Nephron (organoid): ENCODE results near the gene RASIP1.
A peak's percentile ranks its signal among the peaks of the same experiment; 100 is the strongest.

Experiments used
- H3K27ac Mint-ChIP-seq, 3 experiments: 2 replicates each; pipeline ENCODE4 v1.8.0; 2020; ENCODE audit warnings: mixed read lengths in 3 of 3, mild to moderate bottlenecking in 2 of 3, moderate library complexity in 1 of 3
- H3K27me3 Mint-ChIP-seq: 2 replicates; pipeline ENCODE4 v1.8.0; 2021; ENCODE audit warnings: low read depth, mild to moderate bottlenecking, moderate library complexity, mixed read lengths
- H3K36me3 Mint-ChIP-seq: 2 replicates; pipeline ENCODE4 v1.8.0; 2020; ENCODE audit warnings: low read depth, mixed read lengths
- H3K4me1 Mint-ChIP-seq: 2 replicates; pipeline ENCODE4 v1.8.0; 2020; ENCODE audit warnings: mixed read lengths
- H3K4me3 Mint-ChIP-seq, 3 experiments: 2 replicates each; pipeline ENCODE4 v1.8.0; 2020; ENCODE audit warnings: mild to moderate bottlenecking in 3 of 3, mixed read lengths in 3 of 3, moderate library complexity in 2 of 3
- H3K9me3 Mint-ChIP-seq: 2 replicates; pipeline ENCODE4 v1.8.0; 2020; ENCODE audit warnings: mixed read lengths
- CTCF ChIP-seq, 3 experiments: fragments of 200-600 bp; sonication (generic); IDR thresholded peaks; one replicate each; pipeline ENCODE4 v1.5.0; 2021; ENCODE audit warnings: antibody characterized with exemption in 3 of 3; ENCODE audit not compliant: unreplicated experiment in 3 of 3

Gene RASIP1

DNA sequence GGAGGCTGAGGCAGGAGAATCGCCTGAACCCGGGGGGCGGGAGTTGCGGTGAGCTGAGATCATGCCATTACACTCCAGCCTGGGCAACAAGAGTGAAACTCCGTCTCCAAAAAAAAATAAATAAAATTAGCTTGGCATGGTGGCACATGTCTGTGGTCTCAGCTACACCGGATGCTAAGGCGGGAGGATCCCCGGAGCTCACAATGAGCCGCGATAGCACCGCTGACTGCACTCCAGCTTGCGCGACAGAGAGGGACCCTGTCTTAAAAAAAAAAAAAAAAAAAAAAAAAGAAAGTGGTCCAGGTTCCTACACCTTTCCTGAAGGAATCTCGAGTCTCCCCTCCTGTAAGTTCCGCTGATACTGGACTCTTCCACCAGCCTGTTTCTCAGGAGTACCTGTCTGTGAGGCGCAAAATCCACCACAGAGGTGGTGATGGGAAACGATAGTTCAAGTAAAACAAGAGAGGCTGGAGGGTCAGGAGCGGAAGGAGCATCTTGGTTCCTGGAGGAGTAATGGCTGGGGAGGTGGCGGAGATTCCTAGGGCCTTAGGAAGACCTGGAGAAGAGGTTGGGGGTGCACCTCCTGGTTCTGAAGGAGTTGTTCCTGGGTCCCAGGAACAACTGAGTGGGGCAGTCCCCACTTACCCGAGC, 11.6 kb upstream of the RASIP1 start:
- TF ChIP-seq CTCF (IDR thresholded peaks at IDR 0.05; ENCODE audit: unreplicated experiment in 3 of 3), result no peak
- H3K27me3 Mint-ChIP-seq, result peaks cover 40% of the 10 kb centered on the region

GRCh38 chr19:48750771-48751504, 10.5 kb upstream of the RASIP1 start:
- peaks cover 44% of the 10 kb centered on the region for H3K27me3 Mint-ChIP-seq
- H3K27ac Mint-ChIP-seq, result peak overlapping the region in 1 of 3 experiments; percentile 4
- H3K4me3 Mint-ChIP-seq, result peak overlapping the region; percentile 51 to 82 (median 78)
- no peak for TF ChIP-seq CTCF (IDR thresholded peaks at IDR 0.05; ENCODE audit: unreplicated experiment in 3 of 3)
- peaks cover under 1% of the 10 kb centered on the region for H3K9me3 Mint-ChIP-seq
- peaks cover 4% of the 10 kb centered on the region for H3K36me3 Mint-ChIP-seq
- H3K4me1 Mint-ChIP-seq, result peaks cover 29% of the 10 kb centered on the region

More for the DNA sequence above, 11.6 kb upstream of the RASIP1 start:
- H3K4me3 Mint-ChIP-seq, result peak overlapping the region; percentile 82 to 89 (median 86)
- H3K27ac Mint-ChIP-seq, result peak overlapping the region in 1 of 3 experiments; percentile 52
- no peaks in the 10 kb centered on the region for H3K9me3 Mint-ChIP-seq
- H3K36me3 Mint-ChIP-seq, result no peaks in the 10 kb centered on the region
- H3K4me1 Mint-ChIP-seq, result peaks cover 29% of the 10 kb centered on the region

DNA sequence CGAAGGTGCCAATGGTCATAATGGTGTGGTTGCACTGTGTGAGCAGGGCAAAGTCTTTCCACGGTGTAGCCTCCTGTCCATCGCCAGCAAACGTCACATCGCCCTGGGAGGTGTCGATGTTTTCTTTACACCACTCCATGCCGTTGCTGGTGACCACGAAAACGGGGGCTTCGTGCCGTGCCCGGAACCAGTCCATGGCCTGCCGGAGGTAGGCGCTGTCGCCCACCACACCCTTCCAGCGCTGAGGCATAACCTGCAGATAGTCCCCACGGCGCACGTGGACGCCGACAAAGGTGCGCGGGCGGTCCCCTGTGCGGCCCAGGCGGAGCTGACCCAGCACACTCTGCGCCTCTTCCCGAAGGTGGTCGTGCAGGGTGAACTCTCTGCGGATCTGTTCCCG, 9.9 kb upstream of the RASIP1 start:
- Mint-ChIP-seq H3K27ac (no peak overlapping the region), H3K9me3 (peaks cover 2% of the 10 kb centered on the region), H3K36me3 (peaks cover 4% of the 10 kb centered on the region), H3K4me3 (peak overlapping the region in 1 of 3 experiments; percentile 82), H3K4me1 (peaks cover 29% of the 10 kb centered on the region), H3K27me3 (peaks cover 44% of the 10 kb centered on the region)
- TF ChIP-seq CTCF (IDR thresholded peaks at IDR 0.05; ENCODE audit: unreplicated experiment in 3 of 3), result no peak

DNA sequence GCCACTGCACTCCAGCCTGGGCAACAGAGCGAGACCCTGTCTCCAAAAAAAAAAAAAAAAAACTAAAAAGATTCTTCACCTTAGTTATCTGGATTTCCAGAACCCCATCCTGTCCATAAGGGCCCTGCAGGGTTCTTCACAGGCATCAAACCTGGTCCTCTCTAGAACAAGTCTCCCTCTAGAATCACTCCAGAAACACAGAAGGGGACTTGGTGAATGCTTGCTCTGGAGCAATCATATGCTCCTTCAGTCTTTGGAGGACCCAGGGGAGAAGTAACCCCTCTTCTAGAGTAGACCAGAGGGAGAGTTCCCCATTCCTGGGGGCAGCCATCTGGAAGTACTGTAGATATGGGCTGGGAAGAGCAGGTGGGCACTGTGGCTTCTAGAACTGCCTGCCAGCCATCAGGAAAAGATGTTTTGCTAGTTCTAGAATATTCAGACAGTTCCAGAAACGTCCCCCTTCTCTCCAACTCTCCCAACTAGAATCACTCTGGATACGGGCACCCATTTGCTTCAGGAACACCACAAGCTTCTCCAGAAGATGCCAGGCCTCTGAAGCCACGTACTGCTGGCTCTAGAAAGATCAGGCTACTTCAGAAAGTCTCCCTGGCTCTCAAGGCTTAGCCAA, 9.3 kb upstream of the RASIP1 start:
- no peak overlapping the region for H3K4me3 Mint-ChIP-seq
- H3K36me3 Mint-ChIP-seq, result peaks cover 4% of the 10 kb centered on the region
- peaks cover 2% of the 10 kb centered on the region for H3K9me3 Mint-ChIP-seq
- peaks cover 43% of the 10 kb centered on the region for H3K27me3 Mint-ChIP-seq
- H3K4me1 Mint-ChIP-seq, result peaks cover 29% of the 10 kb centered on the region
- no peak overlapping the region for H3K27ac Mint-ChIP-seq
- TF ChIP-seq CTCF (IDR thresholded peaks at IDR 0.05; ENCODE audit: unreplicated experiment in 3 of 3), result no peak

GRCh38 chr19:48746738-48747575, 6.5 kb upstream of the RASIP1 start, which contains the start of gene IZUMO1:
IZUMO1 (minus strand) TSS chr19:48746909; CDS start chr19:48745859, 1,050 bp downstream.
- Mint-ChIP-seq H3K4me1 (peaks cover 12% of the 10 kb centered on the region), H3K9me3 (peaks cover 2% of the 10 kb centered on the region), H3K27ac (peak within 1 kb of the TSS; percentile 96 to 97 (median 96)), H3K4me3 (peak within 1 kb of the TSS; percentile 80 to 83 (median 82)), H3K36me3 (peaks cover 4% of the 10 kb centered on the region), H3K27me3 (peaks cover 24% of the 10 kb centered on the region)
- TF ChIP-seq CTCF (IDR thresholded peaks at IDR 0.05; ENCODE audit: unreplicated experiment in 3 of 3), result no peak
